ENCODE measurements around the gene SEC23B. TPM values are rescaled to one million over a fixed set of nuclear protein-coding genes. Genes with fewer than 3 reads are reported as not detected.

The SEC23B gene
- polyA plus RNA-seq, 1 of the 3 experiments (the other 2 are of a cell fraction): 55.2 TPM

DNA sequence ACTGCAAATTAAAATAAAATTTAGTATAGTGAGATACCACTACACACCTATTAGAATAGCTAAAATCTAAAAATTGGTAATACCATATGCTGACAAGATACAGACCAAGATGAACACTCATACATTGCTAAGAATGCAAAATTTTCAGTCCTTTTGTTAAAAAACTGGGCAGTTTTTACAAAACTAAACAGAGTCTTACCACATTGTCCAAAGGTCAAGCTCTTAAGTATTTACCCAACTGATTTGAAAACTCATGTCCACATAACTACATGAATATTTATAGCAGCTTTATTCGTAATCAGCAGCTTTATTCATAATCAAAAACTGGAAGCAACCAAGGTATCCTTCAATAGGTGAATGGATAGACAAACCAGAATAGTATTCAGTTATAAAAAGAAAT, 30.5 kb upstream of the SEC23B start:
- H3K9ac ChIP-seq: no peak overlapping the region
- H4K20me1 ChIP-seq (ENCODE audit: insufficient read depth): no peaks in the 10 kb centered on the region
- DNase-seq: no peak
- H3K4me3 ChIP-seq (ENCODE audit: low read depth in 2 of 2, low read length in 1 of 2): no peak overlapping the region
- TF ChIP-seq YY1 (IDR thresholded peaks at IDR 0.05; ENCODE audit: low read depth) (no peak), NFIC (IDR thresholded peaks at IDR 0.05; ENCODE audit: borderline replicate concordance) (no peak), CHD2 (IDR thresholded peaks at IDR 0.05; ENCODE audit: low read length, partially characterized antibody) (no peak), MEF2A (IDR thresholded peaks at IDR 0.05; ENCODE audit: borderline replicate concordance, low read depth) (no peak), GATA2 (CRISPR knock-in tag; IDR thresholded peaks at IDR 0.05) (no peak), CTCF (IDR thresholded peaks at IDR 0.05) (no peak), REST (IDR thresholded peaks at IDR 0.05; ENCODE audit: low read depth, low read length) (no peak), RCOR1 (IDR thresholded peaks at IDR 0.05; ENCODE audit: low read length) (no peak), MXI1 (IDR thresholded peaks at IDR 0.05; ENCODE audit: low read depth, low read length) (no peak), RFX5 (IDR thresholded peaks at IDR 0.05; ENCODE audit: low read length) (no peak), TCF12 (IDR thresholded peaks at IDR 0.05) (no peak), RAD21 (IDR thresholded peaks at IDR 0.05; ENCODE audit: low read length) (no peak), USF1 (IDR thresholded peaks at IDR 0.05; ENCODE audit: borderline replicate concordance, low read depth) (no peak), RXRA (IDR thresholded peaks at IDR 0.05; ENCODE audit: borderline replicate concordance, low read depth) (no peak), SIN3A (IDR thresholded peaks at IDR 0.05; ENCODE audit: borderline replicate concordance, low read depth, low read length) (no peak), FOXM1 (IDR thresholded peaks at IDR 0.05; ENCODE audit: low read depth) (no peak), IRF3 (IDR thresholded peaks at IDR 0.05; ENCODE audit: low read depth, low read length) (no peak)
- TF ChIP-seq, protein P1, sequence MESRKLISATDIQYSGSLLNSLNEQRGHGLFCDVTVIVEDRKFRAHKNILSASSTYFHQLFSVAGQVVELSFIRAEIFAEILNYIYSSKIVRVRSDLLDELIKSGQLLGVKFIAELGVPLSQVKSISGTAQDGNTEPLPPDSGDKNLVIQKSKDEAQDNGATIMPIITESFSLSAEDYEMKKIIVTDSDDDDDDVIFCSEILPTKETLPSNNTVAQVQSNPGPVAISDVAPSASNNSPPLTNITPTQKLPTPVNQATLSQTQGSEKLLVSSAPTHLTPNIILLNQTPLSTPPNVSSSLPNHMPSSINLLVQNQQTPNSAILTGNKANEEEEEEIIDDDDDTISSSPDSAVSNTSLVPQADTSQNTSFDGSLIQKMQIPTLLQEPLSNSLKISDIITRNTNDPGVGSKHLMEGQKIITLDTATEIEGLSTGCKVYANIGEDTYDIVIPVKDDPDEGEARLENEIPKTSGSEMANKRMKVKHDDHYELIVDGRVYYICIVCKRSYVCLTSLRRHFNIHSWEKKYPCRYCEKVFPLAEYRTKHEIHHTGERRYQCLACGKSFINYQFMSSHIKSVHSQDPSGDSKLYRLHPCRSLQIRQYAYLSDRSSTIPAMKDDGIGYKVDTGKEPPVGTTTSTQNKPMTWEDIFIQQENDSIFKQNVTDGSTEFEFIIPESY (IDR thresholded peaks at IDR 0.05; ENCODE audit: borderline replicate concordance, low read depth): no peak
- TF ChIP-seq, protein P2, sequence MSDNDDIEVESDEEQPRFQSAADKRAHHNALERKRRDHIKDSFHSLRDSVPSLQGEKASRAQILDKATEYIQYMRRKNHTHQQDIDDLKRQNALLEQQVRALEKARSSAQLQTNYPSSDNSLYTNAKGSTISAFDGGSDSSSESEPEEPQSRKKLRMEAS (IDR thresholded peaks at IDR 0.05; ENCODE audit: low read depth): no peak
- no peaks in the 10 kb centered on the region for H3K79me2 ChIP-seq (ENCODE audit: insufficient read depth)
- 97% methylated on average over 1 of the region's 1 CpG for WGBS (ENCODE audit: low lambda C conversion rate)
- no peak overlapping the region for H2AFZ ChIP-seq (ENCODE audit: low read depth)
- no peaks in the 10 kb centered on the region for H3K4me1 ChIP-seq (ENCODE audit: control insufficient read depth in 1 of 2, insufficient read depth in 2 of 2, low read depth in 1 of 2, low read length in 1 of 2)
- H3K27ac ChIP-seq (ENCODE audit: low read depth in 2 of 2, low read length in 1 of 2): no peak overlapping the region
- peaks cover 11% of the 10 kb centered on the region for H3F3A ChIP-seq (replicated peaks; ENCODE audit: insufficient read depth)
- ChIA-PET POLR2A (interaction anchor here (0.9 kb wide), 1 partner anchor 21 kb away, joined by 4 read pairs; no protein-coding TSS in a partner anchor), CTCF (no interaction called here)
- H3K4me2 ChIP-seq: no peak overlapping the region
- peaks cover 65 to 75% of the 10 kb centered on the region in 2 experiments for H3K36me3 ChIP-seq (replicated peaks in 1 of 2; ENCODE audit: control insufficient read depth in 1 of 2, insufficient read depth in 2 of 2, low read length in 1 of 2)
- H3K9me3 ChIP-seq: no peaks in the 10 kb centered on the region
- H3K9me2 ChIP-seq: no peaks in the 10 kb centered on the region
- no peaks in the 10 kb centered on the region for H3K27me3 ChIP-seq (ENCODE audit: insufficient read depth)

Measured in SK-N-SH (cell line).